ENCODE results near the gene PEX11G.
"Not testable (repeated sequence)": the region's sequence is repeated elsewhere in the genome, so short reads cannot be mapped to it uniquely, and the experiment has no call there.

PEX11G gene

DNA sequence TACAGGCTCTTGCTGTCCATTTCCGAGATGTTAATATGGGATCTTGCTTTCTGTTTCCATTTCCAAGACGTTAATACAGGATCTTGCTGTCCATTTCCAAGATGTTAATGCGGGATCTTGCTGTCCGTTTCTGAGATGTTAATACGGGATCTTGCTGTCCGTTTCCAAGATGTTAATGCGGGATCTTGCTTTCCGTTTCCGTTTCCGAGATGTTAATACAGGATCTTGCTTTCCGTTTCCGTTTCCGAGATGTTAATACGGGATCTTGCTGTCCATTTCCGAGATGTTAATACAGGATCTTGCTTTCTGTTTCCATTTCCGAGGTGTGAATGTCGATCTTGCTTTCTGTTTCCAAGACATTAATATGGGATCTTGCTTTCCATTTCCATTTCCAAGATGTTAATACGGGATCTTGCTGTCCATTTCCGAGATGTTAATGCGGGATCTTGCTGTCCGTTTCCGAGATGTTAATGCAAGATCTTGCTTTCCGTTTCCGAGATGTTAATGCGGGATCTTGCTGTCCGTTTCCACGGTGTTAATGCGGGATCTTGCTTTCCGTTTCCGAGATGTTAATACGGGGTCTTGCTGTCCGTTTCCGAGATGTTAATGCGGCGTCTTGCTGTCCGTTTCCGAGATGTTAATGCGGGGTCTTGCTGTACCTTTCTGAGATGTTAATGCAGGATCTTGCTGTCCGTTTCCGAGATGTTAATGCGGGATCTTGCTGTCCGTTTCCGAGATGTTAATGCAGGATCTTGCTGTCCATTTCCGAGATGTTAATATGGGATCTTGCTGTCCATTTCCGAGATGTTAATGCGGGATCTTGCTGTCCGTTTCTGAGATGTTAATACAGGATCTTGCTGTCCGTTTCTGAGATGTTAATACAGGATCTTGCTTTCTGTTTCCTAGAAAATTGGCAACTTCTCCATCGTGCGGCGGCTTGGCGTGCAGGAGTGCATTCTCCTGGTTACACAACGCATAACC, 38.3 kb downstream of the PEX11G start:
- DNase-seq (ENCODE audit: extremely low spot score) = no peak
- ChIA-PET CTCF (no interaction called here), POLR2A (no interaction called here)
- TF ChIP-seq, protein P1, sequence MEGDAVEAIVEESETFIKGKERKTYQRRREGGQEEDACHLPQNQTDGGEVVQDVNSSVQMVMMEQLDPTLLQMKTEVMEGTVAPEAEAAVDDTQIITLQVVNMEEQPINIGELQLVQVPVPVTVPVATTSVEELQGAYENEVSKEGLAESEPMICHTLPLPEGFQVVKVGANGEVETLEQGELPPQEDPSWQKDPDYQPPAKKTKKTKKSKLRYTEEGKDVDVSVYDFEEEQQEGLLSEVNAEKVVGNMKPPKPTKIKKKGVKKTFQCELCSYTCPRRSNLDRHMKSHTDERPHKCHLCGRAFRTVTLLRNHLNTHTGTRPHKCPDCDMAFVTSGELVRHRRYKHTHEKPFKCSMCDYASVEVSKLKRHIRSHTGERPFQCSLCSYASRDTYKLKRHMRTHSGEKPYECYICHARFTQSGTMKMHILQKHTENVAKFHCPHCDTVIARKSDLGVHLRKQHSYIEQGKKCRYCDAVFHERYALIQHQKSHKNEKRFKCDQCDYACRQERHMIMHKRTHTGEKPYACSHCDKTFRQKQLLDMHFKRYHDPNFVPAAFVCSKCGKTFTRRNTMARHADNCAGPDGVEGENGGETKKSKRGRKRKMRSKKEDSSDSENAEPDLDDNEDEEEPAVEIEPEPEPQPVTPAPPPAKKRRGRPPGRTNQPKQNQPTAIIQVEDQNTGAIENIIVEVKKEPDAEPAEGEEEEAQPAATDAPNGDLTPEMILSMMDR (IDR thresholded peaks at IDR 0.05; ENCODE audit: control extremely low read depth, extremely low read depth, low read depth, missing control alignments) = no peak

DNA sequence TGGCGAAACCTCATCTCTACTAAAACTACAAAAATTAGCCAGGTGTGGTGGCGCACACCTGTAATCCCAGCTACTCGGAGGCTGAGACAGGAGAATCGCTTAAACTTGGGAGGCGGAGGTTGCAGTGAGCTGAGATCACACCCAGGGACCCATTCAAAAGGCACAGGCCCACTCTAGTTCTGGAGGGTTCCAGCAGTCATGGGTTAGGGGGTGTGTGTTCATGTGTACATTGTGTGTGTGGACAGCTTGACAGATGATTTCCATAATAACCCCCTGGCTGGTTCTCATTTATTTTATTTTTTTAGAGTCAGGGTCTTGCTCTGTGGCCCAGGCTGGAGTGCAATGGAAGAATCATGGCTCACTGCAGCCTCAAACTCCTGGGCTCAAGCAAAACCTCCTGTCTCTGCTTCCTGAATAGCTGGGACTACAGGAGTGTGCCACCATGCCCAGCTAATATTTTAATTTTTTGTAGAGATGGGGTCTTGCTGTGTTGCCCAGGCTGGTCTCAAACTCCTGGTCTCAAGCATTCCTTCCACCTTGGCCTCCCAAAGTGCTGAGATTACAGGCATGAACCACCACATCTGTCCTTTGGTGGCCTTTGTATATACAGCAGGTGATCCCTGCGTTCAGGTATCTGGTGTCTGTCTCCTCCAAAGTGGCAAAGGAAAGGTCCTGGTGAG, 39.3 kb downstream of the PEX11G start:
- POLR2A ChIA-PET; DNase-seq (ENCODE audit: extremely low spot score); CTCF ChIA-PET: not testable (repeated sequence)

DNA sequence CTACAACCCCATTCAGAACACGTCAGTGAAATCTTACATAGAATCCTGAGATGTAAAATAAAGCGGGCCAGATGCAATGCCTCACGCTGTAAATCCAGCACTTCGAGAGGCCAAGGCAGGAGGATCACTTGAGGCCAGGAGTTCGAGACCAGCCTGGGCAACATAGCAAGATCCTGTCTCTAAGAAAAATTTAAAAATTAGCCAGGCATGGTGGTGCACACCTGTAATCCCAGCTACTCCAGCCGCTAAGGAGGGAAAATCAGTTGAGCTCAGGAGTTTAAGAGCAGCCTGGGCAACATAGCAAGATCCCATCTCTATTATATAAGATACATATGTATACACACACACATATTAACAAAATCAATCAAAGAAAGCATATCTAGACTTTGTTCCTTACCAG, 41.2 kb downstream of the PEX11G start:
- no peak for DNase-seq (ENCODE audit: extremely low spot score)
- ChIA-PET POLR2A (no interaction called here), CTCF (no interaction called here)
- TF ChIP-seq, protein P1 (IDR thresholded peaks at IDR 0.05; ENCODE audit: control extremely low read depth, extremely low read depth, low read depth, missing control alignments) = no peak

DNA sequence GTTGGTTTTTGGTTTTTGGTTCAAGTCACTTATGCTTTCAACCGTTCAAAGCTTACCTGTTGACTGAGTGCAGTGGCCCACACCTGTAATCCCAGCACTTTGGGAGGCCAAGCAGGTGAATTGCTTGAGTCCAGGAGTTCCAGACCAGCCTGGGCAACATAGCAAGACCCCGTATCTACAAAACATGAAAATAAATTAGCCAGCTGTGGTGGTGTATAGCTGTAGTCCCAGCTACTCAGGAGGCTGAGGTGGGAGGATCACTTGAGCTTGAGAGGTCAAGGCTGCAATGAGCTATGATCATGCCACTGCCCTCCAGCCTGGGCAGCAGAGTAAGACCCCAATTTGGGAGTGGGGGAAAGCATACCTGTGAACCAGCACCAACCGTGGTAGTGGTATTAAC, 43.7 kb downstream of the PEX11G start:
- ChIA-PET POLR2A (interaction anchor here (0.6 kb wide), 1 partner anchor 179 kb away, joined by 8 read pairs; no protein-coding TSS in a partner anchor), CTCF (no interaction called here)
- no peak for DNase-seq (ENCODE audit: extremely low spot score)
- TF ChIP-seq, protein P1 (IDR thresholded peaks at IDR 0.05; ENCODE audit: control extremely low read depth, extremely low read depth, low read depth, missing control alignments) = no peak

DNA sequence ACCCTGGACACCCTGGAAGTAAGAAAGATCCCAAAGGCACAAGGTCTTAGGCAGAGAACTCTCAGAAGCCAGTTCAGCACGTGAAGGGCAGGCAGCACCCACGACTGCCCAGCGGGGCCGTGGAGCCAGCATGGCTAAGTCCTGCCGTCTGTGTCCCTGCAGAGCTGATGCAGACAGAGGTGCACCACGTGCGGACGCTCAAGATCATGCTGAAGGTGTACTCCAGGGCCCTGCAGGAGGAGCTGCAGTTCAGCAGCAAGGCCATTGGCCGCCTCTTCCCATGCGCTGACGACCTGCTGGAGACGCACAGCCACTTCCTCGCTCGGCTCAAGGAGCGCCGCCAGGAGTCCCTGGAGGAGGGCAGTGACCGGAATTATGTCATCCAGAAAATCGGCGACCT, 44.8 kb downstream of the PEX11G start:
- ChIA-PET POLR2A (interaction anchor here (0.6 kb wide), 1 partner anchor 22 kb away, joined by 7 read pairs; no protein-coding TSS in a partner anchor), CTCF (no interaction called here)
- TF ChIP-seq, protein P1 (IDR thresholded peaks at IDR 0.05; ENCODE audit: control extremely low read depth, extremely low read depth, low read depth, missing control alignments) = no peak
- no peak for DNase-seq (ENCODE audit: extremely low spot score)

DNA sequence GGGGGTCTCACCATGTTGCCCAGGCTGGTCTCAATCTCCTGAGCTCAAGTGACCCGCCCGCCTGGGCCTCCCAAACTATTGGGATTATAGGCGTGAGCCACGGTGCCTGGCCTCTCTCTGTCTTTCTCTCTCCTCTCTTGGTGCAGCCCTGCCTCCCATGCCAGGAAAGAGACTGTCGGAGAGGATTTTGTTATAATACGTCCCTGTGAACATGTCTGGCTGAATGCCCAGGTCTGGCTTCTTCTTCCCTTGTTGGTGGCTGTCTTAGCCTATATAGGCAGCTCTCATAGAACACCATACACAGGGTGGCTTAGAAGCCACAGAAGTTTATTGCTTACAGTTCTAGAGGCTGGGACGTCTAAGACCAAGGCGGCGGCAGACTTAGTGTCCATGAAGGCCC, 46.4 kb downstream of the PEX11G start:
- ChIA-PET CTCF (no interaction called here), POLR2A (interaction anchor here (0.6 kb wide), 1 partner anchor 1584 kb away, joined by 7 read pairs; no protein-coding TSS in a partner anchor)
- TF ChIP-seq, protein P1 (IDR thresholded peaks at IDR 0.05; ENCODE audit: control extremely low read depth, extremely low read depth, low read depth, missing control alignments) = no peak
- no peak for DNase-seq (ENCODE audit: extremely low spot score)
